Thoracic aorta (tissue), 2 donors: ENCODE results near the gene IRF3. TPM values are rescaled to one million over a fixed set of nuclear protein-coding genes. Genes with fewer than 3 reads are reported as not detected.

Experiments
- ATAC-seq: fragments of 150-250 bp; one replicate; pipeline ENCODE4 v1.8.0; 2017; ENCODE audit warnings: low read depth; ENCODE audit not compliant: insufficient number of reproducible peaks, low FRiP score
- DNase-seq: peaks from one replicate; pipeline ENCODE4 v3.0.0-alpha.2; 2020; ENCODE audit warnings: low spot score
- H3K27ac ChIP-seq, 2 donors: fragments of 200-600 bp; sonication (generic); 1 replicate in 1 of 2; 2 replicates in 1 of 2; pipeline ENCODE4 v1.5.1; 2016; ENCODE audit warnings: mild to moderate bottlenecking in 2 of 2, moderate library complexity in 2 of 2
- H3K27me3 ChIP-seq: fragments of 200-600 bp; sonication (generic); replicated peaks from 2 replicates; pipeline ENCODE4 v1.6.0; 2016; ENCODE audit warnings: mild to moderate bottlenecking; ENCODE audit not compliant: insufficient read depth
- H3K36me3 ChIP-seq: fragments of 200-600 bp; sonication (generic); one replicate; pipeline ENCODE4 v1.5.1; 2016
- H3K4me1 ChIP-seq, 2 donors: fragments of 200-600 bp; sonication (generic); 1 replicate in 1 of 2; 2 replicates in 1 of 2; pipeline versions ENCODE4 v1.5.1 to v1.6.0; 2016; ENCODE audit warnings: low read depth in 2 of 2, mild to moderate bottlenecking in 1 of 2; ENCODE audit not compliant: control insufficient read depth in 1 of 2
- H3K4me3 ChIP-seq: fragments of 200-600 bp; sonication (generic); 2 replicates; pipeline ENCODE4 v1.5.1; 2016; ENCODE audit warnings: mild to moderate bottlenecking
- H3K9me3 ChIP-seq: fragments of 200-600 bp; sonication (generic); 2 replicates; pipeline ENCODE4 v1.5.1; 2016
- total RNA-seq, 2 donors: library from RNA; depleted of rRNA; stranded (reverse); fragments of >200 nt; gene quantifications; one replicate each; pipeline versions ENCODE4 v1.1.0 to v1.2.3, GENCODE V29; 2016
- TF ChIP-seq, protein P1 (sequence below): fragments of 200-600 bp; sonication (generic); IDR thresholded peaks from one replicate; pipeline ENCODE4 v1.5.1; 2019; ENCODE audit warnings: antibody characterized with exemption

IRF3 gene
- total RNA-seq, 2 donors from 2014 or later: 33.2 to 52.9 TPM

DNA sequence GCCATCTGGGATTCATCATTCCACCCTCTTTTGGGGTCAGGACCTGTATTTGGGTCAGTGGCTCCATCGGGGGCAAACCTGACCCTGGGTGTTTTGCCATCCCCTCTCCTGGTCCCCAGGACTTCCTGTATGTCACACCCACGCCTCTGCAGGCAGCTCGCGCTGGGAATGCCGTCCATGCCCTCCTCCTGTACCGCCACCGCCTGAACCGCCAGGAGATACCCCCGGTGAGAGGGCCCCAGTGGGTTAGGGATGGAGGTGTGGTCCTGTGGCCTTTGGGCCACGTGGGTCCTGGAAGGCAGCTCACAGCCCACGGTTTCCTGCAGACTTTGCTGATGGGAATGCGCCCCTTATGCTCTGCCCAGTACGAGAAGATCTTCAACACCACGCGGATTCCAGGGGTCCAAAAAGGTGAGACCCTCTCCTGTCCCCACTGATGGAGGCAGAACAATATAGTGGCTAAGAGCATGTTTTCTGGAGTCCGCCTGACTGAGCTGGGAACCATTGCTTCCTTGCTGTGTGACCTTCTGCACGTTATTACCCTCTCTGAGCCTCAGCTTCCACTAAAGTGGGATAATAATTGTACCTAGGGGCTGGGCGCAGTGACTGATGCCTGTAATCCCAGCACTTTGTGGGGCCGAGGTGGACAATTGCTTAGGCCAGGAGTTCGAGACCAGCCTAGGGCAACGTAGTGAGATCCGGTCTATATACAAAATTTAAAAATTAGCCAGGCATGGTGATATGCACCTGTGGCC, 39.4 kb upstream of the IRF3 start:
- Histone ChIP-seq H3K4me3 (no peak overlapping the region), H3K9me3 (no peaks in the 10 kb centered on the region), H3K27me3 (no peaks in the 10 kb centered on the region), H3K36me3 (no peaks in the 10 kb centered on the region), H3K4me1 (no peaks in the 10 kb centered on the region), H3K27ac (no peak overlapping the region)
- ATAC-seq (no peak), DNase-seq (no peak)
- TF ChIP-seq, protein P1, sequence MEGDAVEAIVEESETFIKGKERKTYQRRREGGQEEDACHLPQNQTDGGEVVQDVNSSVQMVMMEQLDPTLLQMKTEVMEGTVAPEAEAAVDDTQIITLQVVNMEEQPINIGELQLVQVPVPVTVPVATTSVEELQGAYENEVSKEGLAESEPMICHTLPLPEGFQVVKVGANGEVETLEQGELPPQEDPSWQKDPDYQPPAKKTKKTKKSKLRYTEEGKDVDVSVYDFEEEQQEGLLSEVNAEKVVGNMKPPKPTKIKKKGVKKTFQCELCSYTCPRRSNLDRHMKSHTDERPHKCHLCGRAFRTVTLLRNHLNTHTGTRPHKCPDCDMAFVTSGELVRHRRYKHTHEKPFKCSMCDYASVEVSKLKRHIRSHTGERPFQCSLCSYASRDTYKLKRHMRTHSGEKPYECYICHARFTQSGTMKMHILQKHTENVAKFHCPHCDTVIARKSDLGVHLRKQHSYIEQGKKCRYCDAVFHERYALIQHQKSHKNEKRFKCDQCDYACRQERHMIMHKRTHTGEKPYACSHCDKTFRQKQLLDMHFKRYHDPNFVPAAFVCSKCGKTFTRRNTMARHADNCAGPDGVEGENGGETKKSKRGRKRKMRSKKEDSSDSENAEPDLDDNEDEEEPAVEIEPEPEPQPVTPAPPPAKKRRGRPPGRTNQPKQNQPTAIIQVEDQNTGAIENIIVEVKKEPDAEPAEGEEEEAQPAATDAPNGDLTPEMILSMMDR: no peak

DNA sequence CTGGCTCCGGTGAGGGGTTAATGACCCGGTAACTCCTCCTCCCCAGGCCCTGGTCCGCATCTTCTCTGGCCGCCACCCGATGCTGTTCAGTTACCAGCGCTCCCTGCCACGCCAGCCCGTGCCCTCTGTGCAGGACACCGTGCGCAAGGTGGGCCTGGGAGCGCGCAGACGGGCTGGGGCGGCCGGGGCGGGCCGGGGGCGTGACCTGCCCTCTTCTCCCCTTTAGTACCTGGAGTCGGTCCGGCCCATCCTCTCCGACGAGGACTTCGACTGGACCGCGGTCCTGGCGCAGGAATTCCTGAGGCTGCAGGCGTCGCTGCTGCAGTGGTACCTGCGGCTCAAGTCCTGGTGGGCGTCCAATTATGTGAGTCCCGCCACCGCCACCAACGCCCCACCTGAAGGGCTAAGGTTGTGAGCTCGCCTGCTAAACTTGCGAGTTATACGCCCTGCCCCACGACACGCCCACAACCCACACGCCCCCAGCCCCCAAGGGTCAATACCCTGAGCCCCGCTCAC, 35.7 kb upstream of the IRF3 start:
- Histone ChIP-seq H3K4me3 (no peak overlapping the region), H3K27ac (no peak overlapping the region), H3K27me3 (no peaks in the 10 kb centered on the region), H3K9me3 (no peaks in the 10 kb centered on the region), H3K4me1 (no peaks in the 10 kb centered on the region), H3K36me3 (no peaks in the 10 kb centered on the region)
- TF ChIP-seq, protein P1: no peak
- DNase-seq: no peak
- ATAC-seq: no peak

DNA sequence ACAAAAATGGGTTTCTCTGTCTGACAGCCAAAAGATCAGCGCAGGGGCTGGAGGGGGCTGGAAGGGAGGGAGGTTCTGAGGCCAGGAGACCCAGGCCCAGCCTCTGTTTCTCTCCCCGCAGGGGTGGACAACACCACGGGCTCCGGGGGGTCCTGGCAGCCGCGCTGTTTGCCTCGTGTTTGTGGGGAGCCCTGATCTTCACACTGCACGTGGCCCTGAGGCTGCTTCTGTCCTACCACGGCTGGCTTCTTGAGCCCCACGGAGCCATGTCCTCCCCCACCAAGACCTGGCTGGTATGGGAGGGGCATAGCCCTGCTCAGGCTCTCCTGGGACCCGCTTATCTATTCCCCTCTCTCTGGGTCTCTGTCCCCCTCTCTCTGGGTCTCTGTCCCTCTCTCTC, 34.9 kb upstream of the IRF3 start:
- Histone ChIP-seq H3K27ac (no peak overlapping the region), H3K36me3 (no peaks in the 10 kb centered on the region), H3K27me3 (no peaks in the 10 kb centered on the region), H3K4me1 (no peaks in the 10 kb centered on the region), H3K9me3 (no peaks in the 10 kb centered on the region), H3K4me3 (no peak overlapping the region)
- DNase-seq (no peak), ATAC-seq (no peak)
- TF ChIP-seq, protein P1: no peak

DNA sequence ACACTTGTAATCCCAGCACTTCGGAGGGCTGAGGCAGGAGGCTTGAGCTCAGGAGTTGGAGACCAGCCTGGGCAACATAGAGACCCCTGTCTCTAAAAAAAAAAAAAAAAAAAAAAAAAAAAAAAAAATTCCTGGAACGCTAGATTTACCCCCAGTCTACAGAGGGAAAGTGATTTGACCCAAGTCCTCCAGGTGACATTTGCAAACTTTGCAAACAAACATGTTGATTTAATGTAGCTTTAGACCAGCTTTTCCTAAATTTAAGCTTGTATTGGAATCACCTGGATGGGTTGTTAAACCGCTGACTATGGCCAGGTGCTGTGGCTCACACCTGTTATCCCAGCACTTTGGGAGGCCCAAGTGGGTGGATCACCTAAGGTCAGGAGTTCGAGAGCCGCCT, 33.7 kb upstream of the IRF3 start:
- Histone ChIP-seq H3K4me3 (no peak overlapping the region), H3K4me1 (no peaks in the 10 kb centered on the region), H3K36me3 (no peaks in the 10 kb centered on the region), H3K9me3 (no peaks in the 10 kb centered on the region), H3K27me3 (no peaks in the 10 kb centered on the region), H3K27ac (no peak overlapping the region)
- no peak for ATAC-seq
- DNase-seq: no peak
- TF ChIP-seq, protein P1: no peak

DNA sequence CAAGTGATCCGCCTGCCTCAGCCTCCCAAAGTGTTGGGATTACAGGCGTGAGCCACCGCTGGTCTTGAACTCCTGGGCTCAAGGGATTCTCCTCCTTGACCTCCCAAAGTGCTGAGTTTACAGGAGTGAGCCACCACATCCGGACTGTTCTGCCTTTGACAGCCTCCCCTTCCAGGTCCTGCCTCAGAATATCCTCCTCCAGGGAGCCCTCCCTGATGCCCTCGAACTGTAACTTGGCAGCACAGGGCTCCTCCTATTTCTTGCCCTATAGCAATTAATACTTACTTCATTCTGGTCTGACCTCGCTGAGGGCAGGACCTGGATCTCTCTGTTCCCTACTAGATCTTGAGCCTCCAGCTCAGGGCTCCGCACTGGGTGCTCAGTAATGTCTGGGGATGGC, 31.2 kb upstream of the IRF3 start:
- ATAC-seq: no peak
- H3K27ac ChIP-seq: no peak overlapping the region
- no peak for DNase-seq
- TF ChIP-seq, protein P1: no peak
- H3K4me3 ChIP-seq: no peak overlapping the region
- H3K9me3 ChIP-seq: no peaks in the 10 kb centered on the region
- H3K4me1 ChIP-seq: peaks cover 0 to under 1% of the 10 kb centered on the region in 2 donors
- H3K27me3 ChIP-seq: no peaks in the 10 kb centered on the region
- H3K36me3 ChIP-seq: no peaks in the 10 kb centered on the region
